Cardiac fibroblast (primary cell): ENCODE results near the gene NOC2L.

Experiments
- DNase-seq, 2 donors: peaks; one replicate each; pipeline versions ENCODE4 v3.0.0 to v3.0.0-alpha.2; 2010; ENCODE audit warnings: low read depth in 2 of 2
- H3K4me3 ChIP-seq, 2 donors: replicated peaks in 1 of 2; 1 replicate in 1 of 2; 2 replicates in 1 of 2; pipeline ENCODE4 v1.5.1; 2011; ENCODE audit warnings: low read depth in 2 of 2, low read length in 2 of 2, mild to moderate bottlenecking in 2 of 2, moderate library complexity in 1 of 2
- CTCF ChIP-seq: IDR thresholded peaks from one replicate; pipeline ENCODE4 v1.5.1; 2011; ENCODE audit warnings: low read depth, mild to moderate bottlenecking, low read length, inconsistent platforms

The NOC2L gene

DNA sequence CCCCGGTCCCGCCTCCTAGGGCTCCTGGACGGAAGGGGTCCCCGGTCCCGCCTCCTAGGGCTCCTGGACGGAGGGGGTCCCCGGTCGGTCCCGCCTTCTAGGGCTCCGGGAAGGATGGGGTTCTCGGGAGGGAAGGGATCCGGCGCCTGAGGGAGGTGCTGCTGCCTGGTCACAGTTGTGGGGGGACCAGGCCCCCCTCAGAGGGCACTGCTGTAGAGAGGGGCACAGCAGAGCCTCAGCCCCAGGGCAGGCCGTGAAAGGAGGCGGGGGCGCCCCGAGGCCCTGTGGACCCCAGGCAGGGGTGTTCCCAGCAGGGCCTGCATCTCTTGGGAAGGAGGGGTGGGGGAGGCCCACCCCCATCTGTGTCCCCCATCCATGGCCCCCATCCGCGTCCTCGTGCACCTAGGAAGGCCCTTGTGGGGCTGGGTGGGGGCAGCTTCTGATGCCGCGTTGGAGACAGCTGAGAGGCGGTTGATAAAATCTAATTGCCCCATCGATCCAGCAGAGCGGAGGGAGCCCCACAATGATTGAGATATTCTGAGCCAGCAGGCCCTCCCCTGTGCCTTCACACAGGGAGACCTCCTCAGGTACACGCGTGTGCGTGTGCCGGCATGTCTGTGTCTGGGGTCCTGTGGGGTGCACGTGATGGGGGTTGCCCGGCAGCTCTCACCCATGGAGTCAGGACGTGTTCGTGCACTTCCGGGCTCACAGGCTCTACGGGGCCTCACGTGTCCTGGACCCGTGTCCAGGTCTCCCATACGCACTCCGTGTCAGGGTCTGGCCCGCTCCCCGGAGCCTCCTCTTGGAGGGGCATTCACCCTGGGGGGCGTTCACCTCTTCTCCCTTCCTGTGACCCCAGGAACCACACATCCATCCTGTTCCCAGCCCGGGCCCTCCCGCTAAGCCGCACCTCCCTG is 22.4 kb downstream of the NOC2L start:
- H3K4me3 ChIP-seq: no peak overlapping the region
- DNase-seq: no peak
- no peak for TF ChIP-seq CTCF

GRCh38 chr1:935751-936231 is 23.3 kb downstream of the NOC2L start:
- DNase-seq: no peak
- no peak overlapping the region for H3K4me3 ChIP-seq
- no peak for TF ChIP-seq CTCF

DNA sequence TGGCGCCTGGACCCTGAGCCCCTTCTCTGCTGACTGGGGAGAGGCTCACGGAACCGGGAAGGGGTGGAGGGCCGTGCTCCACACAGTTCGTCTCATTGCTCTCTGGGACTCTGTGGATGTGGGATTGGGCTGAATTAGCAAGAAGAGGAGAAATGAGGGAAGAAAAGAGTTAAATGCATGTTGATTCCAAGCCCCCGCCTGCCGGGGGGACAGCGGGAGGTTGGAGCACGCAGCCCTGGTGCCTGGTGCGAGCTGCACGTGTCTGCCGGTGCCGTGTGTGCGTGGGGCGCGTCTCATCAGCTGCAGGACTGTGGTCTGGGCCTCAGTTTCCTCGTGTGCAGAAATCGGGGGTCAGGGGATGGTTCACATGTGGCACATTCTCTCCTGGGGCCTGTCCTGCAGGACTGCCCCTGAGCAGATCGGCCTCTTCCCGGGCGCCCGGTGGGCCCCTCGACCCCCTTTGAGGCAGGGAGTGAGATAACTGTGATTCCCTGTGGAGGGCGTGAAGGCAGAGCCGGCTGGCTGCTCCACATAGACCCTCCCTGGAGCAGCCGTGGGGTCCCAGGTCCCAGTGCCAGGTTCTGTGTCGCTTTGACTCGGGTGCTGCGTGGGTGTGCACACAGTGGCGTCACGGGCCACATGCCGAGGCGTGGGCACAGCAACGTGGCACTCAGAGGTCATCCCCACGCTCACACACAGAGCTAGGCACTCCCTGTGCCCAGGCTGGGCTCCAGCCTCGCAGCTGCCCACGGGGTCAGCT is 23.9 kb downstream of the NOC2L start:
- no peak for DNase-seq
- no peak for TF ChIP-seq CTCF
- no peak overlapping the region for H3K4me3 ChIP-seq

- no peak for TF ChIP-seq CTCF
- DNase-seq: no peak
- no peak overlapping the region for H3K4me3 ChIP-seq
Measured at GRCh38 chr1:933603-933940, 25.5 kb downstream of the NOC2L start.

DNA sequence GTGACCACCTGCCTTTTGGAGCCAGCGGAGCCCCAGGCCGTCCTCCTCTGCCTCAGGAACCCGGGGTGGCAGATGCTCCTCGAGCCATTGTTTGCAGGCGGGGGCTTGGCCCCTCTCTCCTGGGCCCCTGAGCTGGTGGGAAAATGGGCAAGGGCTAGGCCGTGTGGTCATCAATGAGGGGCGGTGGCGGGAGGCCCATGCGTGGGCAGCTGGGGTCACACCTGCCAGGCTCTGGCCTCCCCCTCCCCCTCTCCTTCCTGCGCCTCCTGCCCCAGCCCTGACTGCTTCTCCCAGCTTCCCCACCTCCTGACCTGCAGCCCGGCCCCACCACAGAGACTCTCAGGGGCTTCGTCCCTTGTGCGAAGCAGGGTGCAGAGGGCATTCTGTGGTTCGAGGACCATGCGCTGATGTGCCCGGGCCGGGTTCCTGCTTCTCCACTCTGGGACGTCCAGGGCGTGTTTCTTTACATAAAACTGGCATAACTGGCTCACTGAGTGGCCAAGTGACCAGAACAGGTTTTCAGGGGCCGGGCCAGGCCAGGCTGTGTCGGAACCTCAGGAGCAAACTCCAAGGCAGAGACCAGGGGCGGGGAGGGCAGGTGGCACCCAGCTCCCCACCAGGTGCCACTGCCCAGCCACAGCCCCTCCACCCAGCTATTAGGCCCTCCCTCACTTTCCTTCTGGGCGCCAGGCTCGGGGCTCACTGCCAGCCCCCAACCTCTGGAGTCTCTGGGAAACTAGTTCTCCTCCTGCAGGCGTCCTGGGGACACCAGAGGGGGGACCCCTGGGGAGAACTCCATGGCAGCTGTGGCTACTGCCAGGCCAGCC is 26.1 kb downstream of the NOC2L start:
- DNase-seq: no peak
- no peak overlapping the region for H3K4me3 ChIP-seq
- TF ChIP-seq CTCF: no peak

DNA sequence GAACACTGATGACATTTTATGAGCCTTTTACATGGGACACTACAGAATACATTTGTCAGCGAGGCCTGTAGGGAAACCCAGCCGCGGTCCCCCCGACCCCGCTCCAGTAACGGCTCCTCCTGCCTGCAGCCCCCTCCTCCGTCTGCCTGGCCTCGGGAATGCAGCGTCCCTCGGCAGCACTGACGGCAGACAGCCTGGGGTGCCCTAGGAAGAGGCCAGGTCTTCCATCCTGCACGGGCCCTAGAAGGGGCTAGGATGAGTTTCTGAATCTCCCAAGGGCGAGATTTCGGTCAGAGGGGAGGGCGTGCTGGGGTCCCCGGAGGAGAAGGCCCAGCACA is 26.9 kb downstream of the NOC2L start:
- DNase-seq: no peak
- TF ChIP-seq CTCF: no peak
- no peak overlapping the region for H3K4me3 ChIP-seq
